Measurements from ENCODE around the gene PLEKHA8.

DNA sequence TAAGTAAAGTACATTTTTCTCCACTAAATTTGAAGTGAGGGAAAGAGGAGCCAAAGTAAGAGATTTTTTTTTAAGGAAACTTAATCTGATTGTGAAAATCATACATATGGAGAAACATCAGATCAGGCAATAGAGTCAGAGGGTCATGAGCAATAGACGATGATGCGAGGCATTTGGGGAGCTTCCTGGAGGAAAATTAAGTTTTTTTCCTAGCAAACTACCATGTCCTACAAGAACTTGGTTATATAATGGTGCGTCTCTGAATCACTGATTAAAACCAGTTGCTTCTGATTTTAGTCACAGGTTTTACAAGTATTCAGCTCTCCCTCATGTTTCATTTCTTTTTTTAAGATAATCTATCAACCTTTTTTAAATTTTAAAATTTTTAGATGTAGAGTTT lies 54.5 kb downstream of the PLEKHA8 start:
- TF ChIP-seq REST (IDR thresholded peaks at IDR 0.05; ENCODE audit: insufficient read depth in 1 of 2, low read depth in 2 of 2, low read length in 2 of 2) (no peak), POLR2AphosphoS5 (IDR thresholded peaks at IDR 0.05; ENCODE audit: low read depth, low read length) (no peak)
